Activated CD8-positive, alpha-beta memory T cell treated with anti-CD3 and anti-CD28 coated beads, Interleukin-2, amount 50 U/mL, for 1 hour (primary cell): Measurements from ENCODE around the gene ABCB8.

Experiments used
- DNase-seq: peaks from one replicate; pipeline ENCODE4 v3.0.0-alpha.2; 2020; ENCODE audit errors: extremely low read depth

The ABCB8 gene

GRCh38 chr7:151085691-151086620, 57.7 kb downstream of the ABCB8 start, which contains the start of gene AGAP3:
AGAP3 (plus strand) TSS chr7:151086475; CDS start chr7:151086742, 267 bp downstream.
- DNase-seq = no peak

GRCh38 chr7:151086802-151087244, 58.6 kb downstream of the ABCB8 start:
- no peak for DNase-seq

DNA sequence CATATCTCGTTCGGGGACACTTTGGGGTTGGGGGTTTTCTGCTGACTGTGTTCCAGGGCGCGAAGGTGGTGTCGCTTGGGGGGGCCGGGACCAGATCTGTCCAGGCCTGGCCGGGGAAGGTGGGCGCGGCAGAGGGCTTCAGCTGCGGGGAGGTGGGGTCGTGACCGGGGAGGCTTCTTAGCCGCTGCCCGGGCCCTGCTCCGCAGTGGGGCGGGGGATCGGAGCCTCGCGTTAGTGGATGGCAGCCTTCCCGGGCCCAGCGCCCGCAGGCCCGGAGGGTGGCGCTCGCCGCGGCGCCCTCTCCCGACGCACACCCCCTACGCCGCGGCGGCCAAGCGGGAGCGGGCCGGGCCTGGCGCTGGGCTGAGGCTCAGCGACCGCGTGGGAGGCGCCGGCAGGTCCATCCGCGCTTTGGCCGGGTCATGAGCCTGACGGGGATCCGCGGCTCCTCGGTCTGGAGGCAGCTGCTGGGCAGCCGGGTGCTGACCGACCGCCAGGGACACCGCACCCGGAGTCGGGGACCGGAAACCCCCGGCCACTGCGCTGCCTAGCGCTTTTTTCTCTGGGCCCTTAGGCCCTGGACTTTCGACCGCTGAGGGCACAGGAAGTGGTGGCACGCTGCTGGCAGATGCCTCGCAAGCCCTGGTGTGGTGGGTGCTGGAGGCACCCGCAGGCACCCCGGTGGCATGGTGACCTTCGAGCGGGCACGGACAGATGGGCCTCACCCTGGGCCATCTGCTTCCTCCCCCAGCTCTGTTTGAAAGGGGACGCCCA, 59.2 kb downstream of the ABCB8 start:
- DNase-seq = no peak

- DNase-seq = no peak
These were observed 60.0 kb downstream of the ABCB8 start for GRCh38 chr7:151088019-151088855.

DNA sequence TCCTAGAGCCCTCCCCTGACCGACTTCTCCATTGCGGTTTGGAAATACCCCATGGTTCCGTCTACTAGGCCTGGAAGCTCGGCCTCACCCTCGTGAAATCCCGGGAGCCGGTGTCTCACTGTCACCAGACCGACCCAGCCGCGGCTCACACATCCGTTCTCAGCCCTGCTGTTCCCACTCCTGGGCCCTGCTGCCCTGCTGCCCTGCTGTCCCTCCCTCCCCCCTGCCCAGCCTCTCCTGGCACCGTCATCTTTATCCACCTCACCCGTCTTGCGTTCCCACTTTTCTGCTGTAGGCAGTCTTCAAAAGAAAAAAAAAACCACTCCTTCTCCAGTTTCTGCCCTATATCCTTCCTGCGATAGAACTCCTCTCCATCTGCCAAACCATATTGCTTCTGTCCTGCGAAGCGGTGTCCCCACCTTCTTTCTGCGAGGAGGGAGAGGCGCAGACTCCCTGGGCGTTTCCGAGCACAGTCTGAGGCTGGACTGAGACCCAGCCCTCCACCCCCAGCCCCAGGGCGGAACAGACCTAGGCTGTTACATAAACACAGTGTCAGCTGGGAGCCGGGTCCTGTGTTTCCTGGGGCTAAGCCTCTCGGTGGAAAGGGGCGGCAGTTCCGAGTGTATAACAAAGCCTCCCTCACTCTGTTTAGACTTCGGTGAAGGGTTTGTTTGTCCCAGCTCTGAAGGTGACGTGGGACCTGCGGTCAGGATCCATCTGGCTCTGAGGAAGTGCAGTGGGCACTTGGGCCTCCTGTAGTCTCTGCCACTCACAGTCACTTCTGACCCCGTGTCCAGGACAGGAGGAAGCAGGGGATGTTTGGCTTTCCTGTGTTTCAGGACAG, 60.8 kb downstream of the ABCB8 start:
- DNase-seq = no peak

GRCh38 chr7:151089893-151090730, 61.9 kb downstream of the ABCB8 start:
- DNase-seq = no peak

DNA sequence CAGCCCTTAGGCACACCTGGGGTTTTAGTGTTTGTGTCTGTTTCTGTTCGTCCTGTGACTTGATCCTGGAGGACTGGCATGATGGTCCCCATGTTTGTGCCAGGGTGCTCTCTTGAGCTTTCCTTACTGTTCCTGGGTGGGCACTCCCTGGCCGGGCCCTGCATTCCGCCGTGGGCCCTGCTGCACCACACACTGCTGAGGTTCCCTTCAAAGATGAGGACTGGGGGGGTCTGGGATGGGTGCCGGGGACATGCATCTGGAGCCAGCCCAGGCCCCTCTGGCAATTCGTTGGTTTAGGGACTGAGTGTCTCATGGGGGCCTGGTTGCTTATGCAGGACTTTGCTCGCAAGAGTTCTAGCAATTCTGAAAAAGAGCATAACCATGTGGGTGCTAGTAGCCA, 62.8 kb downstream of the ABCB8 start:
- no peak for DNase-seq

GRCh38 chr7:151091431-151091830, 63.2 kb downstream of the ABCB8 start:
- no peak for DNase-seq

- DNase-seq = no peak
These were observed 63.7 kb downstream of the ABCB8 start for GRCh38 chr7:151091988-151092387.

DNA sequence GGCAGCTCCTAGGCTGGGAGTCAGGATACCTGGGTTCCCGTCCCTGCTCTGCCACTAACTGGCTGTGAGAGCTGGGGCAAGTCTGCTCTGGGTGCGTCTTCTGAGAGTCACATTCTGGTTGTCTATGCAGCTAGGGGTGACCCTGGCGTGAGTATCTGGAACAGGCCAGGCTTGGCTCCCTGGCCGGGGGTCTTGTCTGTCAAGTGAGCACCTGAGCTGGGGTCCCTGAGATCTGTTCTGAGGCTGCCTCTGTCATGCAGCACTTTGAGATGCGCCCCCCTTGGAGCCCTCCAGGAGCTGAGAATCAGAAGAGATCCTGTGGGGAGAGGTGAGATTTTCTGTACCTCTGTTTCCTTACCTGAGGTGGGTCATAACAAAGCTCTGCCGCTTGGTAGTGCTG, 65.5 kb downstream of the ABCB8 start:
- no peak for DNase-seq

- no peak for DNase-seq
These were observed 66.4 kb downstream of the ABCB8 start for GRCh38 chr7:151094675-151095074.

DNA sequence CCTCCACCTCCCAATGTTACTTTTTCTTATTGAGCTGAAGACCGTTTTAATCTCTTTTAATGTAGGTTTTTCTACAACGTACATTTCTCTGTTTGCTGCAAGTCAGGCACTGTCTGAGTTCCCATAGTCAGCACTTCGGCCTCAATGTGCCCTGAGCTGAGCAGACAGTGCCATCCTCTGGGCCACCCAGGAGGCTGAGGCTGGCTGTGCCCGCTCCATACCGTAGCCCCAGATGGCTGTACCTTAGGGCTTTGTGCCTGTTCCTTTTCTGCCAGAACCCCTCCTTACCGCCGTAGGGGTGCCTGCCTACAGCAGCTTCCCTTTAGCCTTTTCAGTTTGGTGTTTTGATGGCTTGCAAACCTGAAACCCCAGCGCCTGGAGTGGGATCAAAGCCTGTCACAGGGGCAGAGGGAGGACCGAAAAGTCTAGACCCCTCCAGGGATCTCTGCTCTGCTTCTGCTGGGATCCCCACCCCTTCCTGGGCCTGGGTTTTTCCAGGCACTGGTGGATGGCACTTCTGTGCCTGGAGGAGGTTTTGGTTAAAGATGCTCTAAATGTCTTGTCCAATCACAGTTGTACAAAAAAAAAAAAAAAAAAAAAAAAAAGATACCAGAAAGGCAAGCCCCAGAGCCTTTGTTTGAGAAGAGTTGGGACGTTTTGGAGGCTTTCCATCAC, 67.0 kb downstream of the ABCB8 start:
- no peak for DNase-seq

DNA sequence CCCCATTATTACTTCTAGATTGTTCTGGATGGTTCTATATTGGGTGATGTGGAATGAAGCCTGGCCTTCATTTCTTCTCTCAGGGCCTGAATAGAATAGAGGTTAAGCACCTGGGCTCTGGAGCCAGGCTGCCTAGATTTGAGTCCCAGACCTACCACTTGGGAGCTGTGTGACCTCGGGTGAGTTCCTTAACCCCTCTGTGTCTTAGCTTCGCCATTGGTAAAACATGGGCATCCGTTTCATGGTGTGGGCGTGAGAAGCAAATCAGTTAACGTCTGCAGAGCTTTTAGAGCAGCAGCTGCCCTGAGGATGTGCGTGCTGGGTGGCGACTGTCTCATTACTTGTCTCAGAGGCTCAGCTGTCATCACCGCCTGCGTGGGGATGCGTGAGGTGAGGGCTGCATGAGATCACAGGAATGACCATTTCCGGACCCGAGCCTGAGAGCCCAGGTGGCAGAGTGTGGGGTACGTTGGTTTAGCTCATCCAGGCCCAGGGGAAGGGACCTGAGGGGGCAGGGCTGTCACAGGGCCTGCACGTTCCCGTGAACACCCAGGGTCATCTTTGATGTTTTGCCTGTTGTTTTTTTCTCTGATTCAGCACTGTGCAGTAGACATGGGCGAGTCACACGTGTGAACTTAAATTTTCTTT, 67.7 kb downstream of the ABCB8 start:
- DNase-seq = no peak
